ENCODE results near the gene MBNL2. TPM values are rescaled to one million over a fixed set of nuclear protein-coding genes. Genes with fewer than 3 reads are reported as not detected.

Gene MBNL2
- total and polyA plus RNA-seq, 2 of the 13 experiments (the other 11 are each of a cell fraction or from before 2014, with no cell fraction given): 30.8 to 59.0 TPM

GRCh38 chr13:97359181-97360057 is 137.3 kb downstream of the MBNL2 start:
- H3K27me3 ChIP-seq (ENCODE audit: control insufficient read depth in 1 of 2, insufficient read depth in 2 of 2, low read length in 2 of 2): no peaks in the 10 kb centered on the region
- H2AFZ ChIP-seq (ENCODE audit: low read length): no peak overlapping the region
- peaks cover 19 to 62% of the 10 kb centered on the region in 2 experiments for H3K36me3 ChIP-seq (replicated peaks in 1 of 2; ENCODE audit: control insufficient read depth in 1 of 2, insufficient read depth in 2 of 2, low read length in 2 of 2)
- DNase-seq (ENCODE audit: low spot score) (peak; percentile 73), FAIRE-seq (peak; percentile 91), ATAC-seq (peak; percentile 91)
- H3K79me2 ChIP-seq (ENCODE audit: insufficient read depth, low read length): no peaks in the 10 kb centered on the region
- no peaks in the 10 kb centered on the region for H3K9me3 ChIP-seq (ENCODE audit: low read length)
- H3K9ac ChIP-seq (ENCODE audit: insufficient read depth, low read depth, low read length): no peak overlapping the region
- CTCF ChIA-PET (ENCODE audit: low intra/inter-chr PET ratio, low total read pairs): interaction anchor here (1.7 to 2.4 kb wide), 2 partner anchors 147 to 249 kb away, joined by 5 to 23 read pairs; no protein-coding TSS in a partner anchor
- no TSS peak for BruUV-seq (replicated peaks)
- no peak overlapping the region for H3K4me2 ChIP-seq (ENCODE audit: low read depth, low read length)
- peaks cover 15% of the 10 kb centered on the region for H3K4me1 ChIP-seq (ENCODE audit: insufficient read depth, low read length)
- intact Hi-C loops (cut with micrococcal nuclease; ENCODE audit: unreplicated experiment) (loop anchor here (1.0 to 10.0 kb wide), 3 partner anchors 215 to 328 kb away; no protein-coding TSS in a partner anchor), in situ Hi-C loops (cut with HindIII; ENCODE audit: extremely low pct_ligation_motif_present, low pct_unique_long_range_greater_than_20kb) (no loop called here)
- WGBS (ENCODE audit: low lambda C conversion rate): 65% methylated on average over 8 of the region's 8 CpGs
- no peak overlapping the region for H3K4me3 ChIP-seq (replicated peaks in 1 of 3; ENCODE audit: insufficient read depth in 1 of 3, low read depth in 2 of 3, low read length in 3 of 3)
- POLR2A ChIA-PET: interaction anchor here (1.0 kb wide), 2 partner anchors 100 to 249 kb away, joined by 4 to 6 read pairs; no protein-coding TSS in a partner anchor
- H3K27ac ChIP-seq (ENCODE audit: extremely low read length, insufficient read depth, low read length): no peak overlapping the region
- no peaks in the 10 kb centered on the region for H4K20me1 ChIP-seq (ENCODE audit: insufficient read depth, low read length)
- TF ChIP-seq ZNF343 (CRISPR knock-in tag; IDR thresholded peaks at IDR 0.05) (no peak), HMGXB4 (CRISPR knock-in tag; IDR thresholded peaks at IDR 0.05; ENCODE audit: borderline replicate concordance in 1 of 2, low read depth in 1 of 2) (peak in 1 of 2 experiments; percentile 57; a peak in 1 of 4 replicates), SSRP1 (CRISPR knock-in tag; IDR thresholded peaks at IDR 0.05) (no peak), REPIN1 (CRISPR knock-in tag; IDR thresholded peaks at IDR 0.05; ENCODE audit: borderline replicate concordance, low read depth) (peak; percentile 24; the same call in 1 of the 2 replicates), ZFP37 (CRISPR knock-in tag; IDR thresholded peaks at IDR 0.05; ENCODE audit: borderline replicate concordance) (0 out of 2 replicates have a peak, but pooled peaks have one; percentile 27), ZNF121 (CRISPR knock-in tag; IDR thresholded peaks at IDR 0.05) (no peak), JUN (CRISPR knock-in tag; IDR thresholded peaks at IDR 0.05) (no peak), ERF (CRISPR knock-in tag; IDR thresholded peaks at IDR 0.05) (no peak), NFRKB (IDR thresholded peaks at IDR 0.05) (no peak), ZNF414 (CRISPR knock-in tag; IDR thresholded peaks at IDR 0.05) (no peak), FOXM1 (CRISPR knock-in tag; IDR thresholded peaks at IDR 0.05) (no peak), ZNF615 (CRISPR knock-in tag; IDR thresholded peaks at IDR 0.05; ENCODE audit: borderline replicate concordance) (no peak)
- TF ChIP-seq, protein P1, sequence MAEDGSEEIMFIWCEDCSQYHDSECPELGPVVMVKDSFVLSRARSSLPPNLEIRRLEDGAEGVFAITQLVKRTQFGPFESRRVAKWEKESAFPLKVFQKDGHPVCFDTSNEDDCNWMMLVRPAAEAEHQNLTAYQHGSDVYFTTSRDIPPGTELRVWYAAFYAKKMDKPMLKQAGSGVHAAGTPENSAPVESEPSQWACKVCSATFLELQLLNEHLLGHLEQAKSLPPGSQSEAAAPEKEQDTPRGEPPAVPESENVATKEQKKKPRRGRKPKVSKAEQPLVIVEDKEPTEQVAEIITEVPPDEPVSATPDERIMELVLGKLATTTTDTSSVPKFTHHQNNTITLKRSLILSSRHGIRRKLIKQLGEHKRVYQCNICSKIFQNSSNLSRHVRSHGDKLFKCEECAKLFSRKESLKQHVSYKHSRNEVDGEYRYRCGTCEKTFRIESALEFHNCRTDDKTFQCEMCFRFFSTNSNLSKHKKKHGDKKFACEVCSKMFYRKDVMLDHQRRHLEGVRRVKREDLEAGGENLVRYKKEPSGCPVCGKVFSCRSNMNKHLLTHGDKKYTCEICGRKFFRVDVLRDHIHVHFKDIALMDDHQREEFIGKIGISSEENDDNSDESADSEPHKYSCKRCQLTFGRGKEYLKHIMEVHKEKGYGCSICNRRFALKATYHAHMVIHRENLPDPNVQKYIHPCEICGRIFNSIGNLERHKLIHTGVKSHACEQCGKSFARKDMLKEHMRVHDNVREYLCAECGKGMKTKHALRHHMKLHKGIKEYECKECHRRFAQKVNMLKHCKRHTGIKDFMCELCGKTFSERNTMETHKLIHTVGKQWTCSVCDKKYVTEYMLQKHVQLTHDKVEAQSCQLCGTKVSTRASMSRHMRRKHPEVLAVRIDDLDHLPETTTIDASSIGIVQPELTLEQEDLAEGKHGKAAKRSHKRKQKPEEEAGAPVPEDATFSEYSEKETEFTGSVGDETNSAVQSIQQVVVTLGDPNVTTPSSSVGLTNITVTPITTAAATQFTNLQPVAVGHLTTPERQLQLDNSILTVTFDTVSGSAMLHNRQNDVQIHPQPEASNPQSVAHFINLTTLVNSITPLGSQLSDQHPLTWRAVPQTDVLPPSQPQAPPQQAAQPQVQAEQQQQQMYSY (CRISPR knock-in tag; IDR thresholded peaks at IDR 0.05): no peak
- TF ChIP-seq, protein P2, sequence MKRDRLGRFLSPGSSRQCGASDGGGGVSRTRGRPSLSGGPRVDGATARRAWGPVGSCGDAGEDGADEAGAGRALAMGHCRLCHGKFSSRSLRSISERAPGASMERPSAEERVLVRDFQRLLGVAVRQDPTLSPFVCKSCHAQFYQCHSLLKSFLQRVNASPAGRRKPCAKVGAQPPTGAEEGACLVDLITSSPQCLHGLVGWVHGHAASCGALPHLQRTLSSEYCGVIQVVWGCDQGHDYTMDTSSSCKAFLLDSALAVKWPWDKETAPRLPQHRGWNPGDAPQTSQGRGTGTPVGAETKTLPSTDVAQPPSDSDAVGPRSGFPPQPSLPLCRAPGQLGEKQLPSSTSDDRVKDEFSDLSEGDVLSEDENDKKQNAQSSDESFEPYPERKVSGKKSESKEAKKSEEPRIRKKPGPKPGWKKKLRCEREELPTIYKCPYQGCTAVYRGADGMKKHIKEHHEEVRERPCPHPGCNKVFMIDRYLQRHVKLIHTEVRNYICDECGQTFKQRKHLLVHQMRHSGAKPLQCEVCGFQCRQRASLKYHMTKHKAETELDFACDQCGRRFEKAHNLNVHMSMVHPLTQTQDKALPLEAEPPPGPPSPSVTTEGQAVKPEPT (CRISPR knock-in tag; IDR thresholded peaks at IDR 0.05; ENCODE audit: low read depth): no peak
